ENCODE measurements around the gene TPP1.

The TPP1 gene

DNA sequence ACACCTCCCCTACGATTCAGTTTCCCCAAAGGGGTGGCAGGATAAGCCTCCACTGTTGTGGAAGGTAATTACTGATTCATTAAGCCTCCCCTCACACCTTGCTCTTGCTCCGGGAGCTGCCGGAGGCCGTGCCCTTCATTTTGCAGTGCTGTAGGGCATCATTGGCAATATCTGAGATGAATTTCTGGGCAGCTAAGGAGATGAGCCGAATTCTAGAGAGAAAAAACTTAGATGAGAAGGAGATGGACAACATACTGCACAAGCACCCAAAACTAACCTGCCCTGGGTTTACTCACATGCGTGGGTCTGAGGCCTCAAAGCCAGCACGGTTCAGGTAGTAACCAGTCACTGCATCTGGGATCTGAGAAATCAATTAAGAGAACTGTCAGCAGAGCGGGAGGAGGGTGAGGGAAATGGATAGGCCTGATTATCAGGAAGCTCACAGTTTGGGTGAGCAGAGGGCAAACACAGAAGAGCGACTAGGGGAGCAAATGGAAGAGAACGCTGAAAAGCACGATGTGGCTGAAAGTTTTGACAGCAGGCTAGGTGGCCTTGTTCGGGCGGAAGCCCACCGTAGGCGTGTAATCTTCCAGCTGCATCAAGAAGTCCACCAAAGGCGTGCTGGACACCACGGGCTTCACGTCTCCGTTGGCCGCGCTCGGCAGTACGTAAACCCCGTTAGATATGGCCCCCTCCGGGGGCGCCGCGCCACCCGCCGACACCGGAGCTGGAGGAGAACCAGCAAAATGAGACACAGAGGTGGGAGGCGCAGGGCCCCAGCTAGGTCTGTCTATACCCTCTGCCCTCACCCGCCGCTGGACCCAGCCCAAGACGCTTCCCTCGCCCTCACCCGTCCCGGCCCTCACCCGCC is 7.9 kb downstream of the TPP1 start:
- peak overlapping the region; percentile 87 for H3K4me3 ChIP-seq (ENCODE audit: low read depth, low read length)
- no peak for DNase-seq (ENCODE audit: low read depth)

DNA sequence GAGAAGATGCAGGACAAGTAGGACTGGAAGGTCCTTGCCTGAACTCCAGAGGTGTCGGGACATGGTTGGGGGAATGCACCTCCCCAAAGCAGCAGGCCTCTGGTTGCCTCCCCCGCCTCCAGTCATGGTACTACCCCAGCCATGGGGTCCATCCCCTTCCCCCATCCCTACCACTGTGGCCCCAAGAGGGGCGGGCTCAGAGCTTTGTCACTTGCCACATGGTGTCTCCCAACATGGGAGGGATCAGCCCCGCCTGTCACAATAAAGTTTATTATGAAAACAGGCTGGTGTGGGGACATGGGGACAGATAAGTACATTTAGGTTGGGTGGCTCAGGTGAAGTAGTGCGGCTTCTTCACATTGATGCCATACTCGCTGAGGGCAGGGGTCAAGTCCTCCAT is 8.6 kb downstream of the TPP1 start:
- TF ChIP-seq, protein P1, sequence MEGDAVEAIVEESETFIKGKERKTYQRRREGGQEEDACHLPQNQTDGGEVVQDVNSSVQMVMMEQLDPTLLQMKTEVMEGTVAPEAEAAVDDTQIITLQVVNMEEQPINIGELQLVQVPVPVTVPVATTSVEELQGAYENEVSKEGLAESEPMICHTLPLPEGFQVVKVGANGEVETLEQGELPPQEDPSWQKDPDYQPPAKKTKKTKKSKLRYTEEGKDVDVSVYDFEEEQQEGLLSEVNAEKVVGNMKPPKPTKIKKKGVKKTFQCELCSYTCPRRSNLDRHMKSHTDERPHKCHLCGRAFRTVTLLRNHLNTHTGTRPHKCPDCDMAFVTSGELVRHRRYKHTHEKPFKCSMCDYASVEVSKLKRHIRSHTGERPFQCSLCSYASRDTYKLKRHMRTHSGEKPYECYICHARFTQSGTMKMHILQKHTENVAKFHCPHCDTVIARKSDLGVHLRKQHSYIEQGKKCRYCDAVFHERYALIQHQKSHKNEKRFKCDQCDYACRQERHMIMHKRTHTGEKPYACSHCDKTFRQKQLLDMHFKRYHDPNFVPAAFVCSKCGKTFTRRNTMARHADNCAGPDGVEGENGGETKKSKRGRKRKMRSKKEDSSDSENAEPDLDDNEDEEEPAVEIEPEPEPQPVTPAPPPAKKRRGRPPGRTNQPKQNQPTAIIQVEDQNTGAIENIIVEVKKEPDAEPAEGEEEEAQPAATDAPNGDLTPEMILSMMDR (IDR thresholded peaks at IDR 0.05; ENCODE audit: low read depth, low read length, missing control alignments): no peak
- H3K4me3 ChIP-seq (ENCODE audit: low read depth, low read length): peak overlapping the region; percentile 87

More for the DNA sequence above, 7.9 kb downstream of the TPP1 start:
- TF ChIP-seq, protein P1 (IDR thresholded peaks at IDR 0.05; ENCODE audit: low read depth, low read length, missing control alignments): no peak

DNA sequence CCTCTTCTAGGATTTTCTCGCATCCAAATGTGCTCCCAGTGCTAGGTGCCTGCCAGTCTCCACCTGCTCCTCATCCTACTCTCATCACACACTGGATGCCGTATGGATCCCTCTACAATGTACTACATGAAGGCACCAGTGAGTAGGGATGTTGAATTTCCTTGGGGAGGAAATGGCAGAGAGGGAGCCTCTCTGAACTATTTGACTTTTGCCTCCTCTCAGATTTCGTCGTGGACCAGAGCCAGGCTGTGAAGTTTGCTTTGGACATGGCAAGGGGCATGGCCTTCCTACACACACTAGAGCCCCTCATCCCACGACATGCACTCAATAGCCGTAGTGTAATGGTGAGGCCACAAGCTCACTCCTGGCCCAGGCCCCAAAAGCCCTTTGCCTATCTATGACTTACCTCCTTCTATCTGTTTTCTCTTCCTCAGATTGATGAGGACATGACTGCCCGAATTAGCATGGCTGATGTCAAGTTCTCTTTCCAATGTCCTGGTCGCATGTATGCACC is 9.7 kb downstream of the TPP1 start:
- H3K4me3 ChIP-seq (ENCODE audit: low read depth, low read length): no peak overlapping the region
- TF ChIP-seq, protein P1 (IDR thresholded peaks at IDR 0.05; ENCODE audit: low read depth, low read length, missing control alignments): no peak
- DNase-seq (ENCODE audit: low read depth): no peak

More for the DNA sequence above, 8.6 kb downstream of the TPP1 start:
- no peak for DNase-seq (ENCODE audit: low read depth)

DNA sequence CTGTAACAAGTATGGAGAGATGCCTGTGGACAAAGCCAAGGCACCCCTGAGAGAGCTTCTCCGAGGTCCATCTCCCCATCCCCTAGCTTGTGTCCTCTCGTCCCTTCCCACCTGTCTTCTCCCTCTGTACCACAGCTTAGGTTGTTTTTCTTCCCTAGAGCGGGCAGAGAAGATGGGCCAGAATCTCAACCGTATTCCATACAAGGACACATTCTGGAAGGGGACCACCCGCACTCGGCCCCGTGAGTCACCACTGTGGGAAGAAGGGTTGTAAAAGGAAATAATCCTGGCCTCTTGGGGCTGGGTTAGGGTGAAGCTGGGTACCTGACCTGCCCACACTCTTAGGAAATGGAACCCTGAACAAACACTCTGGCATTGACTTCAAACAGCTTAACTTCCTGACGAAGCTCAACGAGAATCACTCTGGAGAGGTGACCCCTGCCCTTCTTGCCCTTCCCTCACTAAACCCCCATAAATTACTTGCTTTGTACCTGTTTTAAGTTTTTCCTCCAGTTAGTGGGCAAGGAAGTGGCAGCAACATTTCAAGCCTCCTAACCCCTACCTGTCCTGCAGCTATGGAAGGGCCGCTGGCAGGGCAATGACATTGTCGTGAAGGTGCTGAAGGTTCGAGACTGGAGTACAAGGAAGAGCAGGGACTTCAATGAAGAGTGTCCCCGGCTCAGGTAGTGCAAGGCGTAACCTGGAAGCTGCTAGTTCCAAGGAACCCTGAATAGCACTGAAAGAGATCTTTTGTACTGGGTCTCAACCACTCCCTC is 10.3 kb downstream of the TPP1 start:
- no peak for DNase-seq (ENCODE audit: low read depth)
- TF ChIP-seq, protein P1 (IDR thresholded peaks at IDR 0.05; ENCODE audit: low read depth, low read length, missing control alignments): no peak
- no peak overlapping the region for H3K4me3 ChIP-seq (ENCODE audit: low read depth, low read length)

DNA sequence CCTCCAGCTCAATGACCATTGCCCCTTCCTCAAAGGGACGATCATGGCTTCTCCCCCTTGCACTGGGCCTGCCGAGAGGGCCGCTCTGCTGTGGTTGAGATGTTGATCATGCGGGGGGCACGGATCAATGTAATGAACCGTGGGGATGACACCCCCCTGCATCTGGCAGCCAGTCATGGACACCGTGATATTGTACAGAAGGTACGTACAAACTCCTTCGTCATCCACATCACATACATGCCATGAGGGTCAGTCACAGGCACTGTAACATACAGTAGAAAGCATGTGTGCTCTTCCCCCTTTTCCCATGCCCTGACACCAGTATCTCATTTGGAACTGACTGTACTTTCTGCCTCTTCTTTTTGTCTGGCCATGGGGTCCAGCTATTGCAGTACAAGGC is 11.2 kb downstream of the TPP1 start:
- no peak overlapping the region for H3K4me3 ChIP-seq (ENCODE audit: low read depth, low read length)
- TF ChIP-seq, protein P1 (IDR thresholded peaks at IDR 0.05; ENCODE audit: low read depth, low read length, missing control alignments): no peak
- DNase-seq (ENCODE audit: low read depth): no peak

DNA sequence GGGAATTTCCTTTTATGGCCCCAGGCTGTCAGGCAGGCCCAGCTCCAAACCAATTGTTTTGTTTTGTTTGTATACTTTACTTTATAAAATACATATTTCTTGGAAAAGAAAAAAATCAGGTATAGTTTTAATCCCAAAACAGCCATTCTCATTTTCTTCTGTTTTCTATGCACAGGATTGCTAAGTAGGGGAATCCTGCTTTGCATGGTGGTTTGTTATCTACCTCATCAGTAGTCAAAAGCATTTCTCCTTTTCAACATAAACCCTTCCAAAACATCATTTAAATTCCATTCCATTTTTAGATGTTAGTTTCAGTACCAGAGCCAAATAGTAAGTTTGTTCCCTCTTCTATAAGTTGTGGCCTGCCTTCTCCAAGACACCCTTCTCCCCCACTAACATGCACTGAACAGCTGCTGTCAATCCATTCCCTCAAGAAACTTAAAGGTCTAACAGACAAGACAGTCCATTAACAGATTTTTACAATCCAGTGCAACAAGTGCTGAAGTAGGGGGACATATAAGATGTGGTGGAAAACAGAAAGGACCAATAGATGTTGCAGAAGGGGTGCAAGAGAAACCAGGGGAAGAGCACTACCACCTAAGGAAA is 11.9 kb downstream of the TPP1 start:
- DNase-seq (ENCODE audit: low read depth): no peak
- no peak overlapping the region for H3K4me3 ChIP-seq (ENCODE audit: low read depth, low read length)
- TF ChIP-seq, protein P1 (IDR thresholded peaks at IDR 0.05; ENCODE audit: low read depth, low read length, missing control alignments): no peak
